ENCODE results near the gene CHRND.

DNA sequence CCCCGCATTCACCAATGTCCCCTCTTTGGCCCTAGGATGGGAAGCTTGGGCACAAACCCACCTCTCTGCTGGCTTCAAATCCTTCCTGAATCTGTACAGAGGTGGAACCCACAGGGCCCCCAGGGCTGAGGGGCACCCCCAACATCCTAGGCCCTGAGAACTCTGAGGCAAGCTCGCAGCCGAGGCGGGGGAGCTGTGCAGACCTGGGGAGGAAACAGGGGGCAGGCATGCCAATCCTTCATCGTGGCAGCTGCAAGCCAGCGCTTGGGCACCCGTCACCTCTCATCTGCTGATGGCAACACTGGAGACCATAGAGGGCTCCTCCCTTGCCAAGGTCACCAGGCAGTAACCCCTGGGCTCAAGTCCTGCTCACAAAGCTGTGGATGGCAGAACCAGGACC lies 49.2 kb upstream of the CHRND start:
- TF ChIP-seq, protein P1, sequence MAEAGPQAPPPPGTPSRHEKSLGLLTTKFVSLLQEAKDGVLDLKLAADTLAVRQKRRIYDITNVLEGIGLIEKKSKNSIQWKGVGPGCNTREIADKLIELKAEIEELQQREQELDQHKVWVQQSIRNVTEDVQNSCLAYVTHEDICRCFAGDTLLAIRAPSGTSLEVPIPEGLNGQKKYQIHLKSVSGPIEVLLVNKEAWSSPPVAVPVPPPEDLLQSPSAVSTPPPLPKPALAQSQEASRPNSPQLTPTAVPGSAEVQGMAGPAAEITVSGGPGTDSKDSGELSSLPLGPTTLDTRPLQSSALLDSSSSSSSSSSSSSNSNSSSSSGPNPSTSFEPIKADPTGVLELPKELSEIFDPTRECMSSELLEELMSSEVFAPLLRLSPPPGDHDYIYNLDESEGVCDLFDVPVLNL (CRISPR knock-in tag; IDR thresholded peaks at IDR 0.05; ENCODE audit: borderline replicate concordance, low read depth): no peak
- TF ChIP-seq TEAD4 (CRISPR knock-in tag; IDR thresholded peaks at IDR 0.05): no peak
- TF ChIP-seq IRF2 (CRISPR knock-in tag; IDR thresholded peaks at IDR 0.05; ENCODE audit: borderline replicate concordance, low read depth): no peak
- TF ChIP-seq, protein P2, sequence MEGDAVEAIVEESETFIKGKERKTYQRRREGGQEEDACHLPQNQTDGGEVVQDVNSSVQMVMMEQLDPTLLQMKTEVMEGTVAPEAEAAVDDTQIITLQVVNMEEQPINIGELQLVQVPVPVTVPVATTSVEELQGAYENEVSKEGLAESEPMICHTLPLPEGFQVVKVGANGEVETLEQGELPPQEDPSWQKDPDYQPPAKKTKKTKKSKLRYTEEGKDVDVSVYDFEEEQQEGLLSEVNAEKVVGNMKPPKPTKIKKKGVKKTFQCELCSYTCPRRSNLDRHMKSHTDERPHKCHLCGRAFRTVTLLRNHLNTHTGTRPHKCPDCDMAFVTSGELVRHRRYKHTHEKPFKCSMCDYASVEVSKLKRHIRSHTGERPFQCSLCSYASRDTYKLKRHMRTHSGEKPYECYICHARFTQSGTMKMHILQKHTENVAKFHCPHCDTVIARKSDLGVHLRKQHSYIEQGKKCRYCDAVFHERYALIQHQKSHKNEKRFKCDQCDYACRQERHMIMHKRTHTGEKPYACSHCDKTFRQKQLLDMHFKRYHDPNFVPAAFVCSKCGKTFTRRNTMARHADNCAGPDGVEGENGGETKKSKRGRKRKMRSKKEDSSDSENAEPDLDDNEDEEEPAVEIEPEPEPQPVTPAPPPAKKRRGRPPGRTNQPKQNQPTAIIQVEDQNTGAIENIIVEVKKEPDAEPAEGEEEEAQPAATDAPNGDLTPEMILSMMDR (IDR thresholded peaks at IDR 0.05): no peak
- no peak for TF ChIP-seq RORB (CRISPR knock-in tag; IDR thresholded peaks at IDR 0.05)
- TF ChIP-seq, protein P3, sequence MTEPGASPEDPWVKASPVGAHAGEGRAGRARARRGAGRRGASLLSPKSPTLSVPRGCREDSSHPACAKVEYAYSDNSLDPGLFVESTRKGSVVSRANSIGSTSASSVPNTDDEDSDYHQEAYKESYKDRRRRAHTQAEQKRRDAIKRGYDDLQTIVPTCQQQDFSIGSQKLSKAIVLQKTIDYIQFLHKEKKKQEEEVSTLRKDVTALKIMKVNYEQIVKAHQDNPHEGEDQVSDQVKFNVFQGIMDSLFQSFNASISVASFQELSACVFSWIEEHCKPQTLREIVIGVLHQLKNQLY (CRISPR knock-in tag; IDR thresholded peaks at IDR 0.05): no peak
- TF ChIP-seq, protein P4, sequence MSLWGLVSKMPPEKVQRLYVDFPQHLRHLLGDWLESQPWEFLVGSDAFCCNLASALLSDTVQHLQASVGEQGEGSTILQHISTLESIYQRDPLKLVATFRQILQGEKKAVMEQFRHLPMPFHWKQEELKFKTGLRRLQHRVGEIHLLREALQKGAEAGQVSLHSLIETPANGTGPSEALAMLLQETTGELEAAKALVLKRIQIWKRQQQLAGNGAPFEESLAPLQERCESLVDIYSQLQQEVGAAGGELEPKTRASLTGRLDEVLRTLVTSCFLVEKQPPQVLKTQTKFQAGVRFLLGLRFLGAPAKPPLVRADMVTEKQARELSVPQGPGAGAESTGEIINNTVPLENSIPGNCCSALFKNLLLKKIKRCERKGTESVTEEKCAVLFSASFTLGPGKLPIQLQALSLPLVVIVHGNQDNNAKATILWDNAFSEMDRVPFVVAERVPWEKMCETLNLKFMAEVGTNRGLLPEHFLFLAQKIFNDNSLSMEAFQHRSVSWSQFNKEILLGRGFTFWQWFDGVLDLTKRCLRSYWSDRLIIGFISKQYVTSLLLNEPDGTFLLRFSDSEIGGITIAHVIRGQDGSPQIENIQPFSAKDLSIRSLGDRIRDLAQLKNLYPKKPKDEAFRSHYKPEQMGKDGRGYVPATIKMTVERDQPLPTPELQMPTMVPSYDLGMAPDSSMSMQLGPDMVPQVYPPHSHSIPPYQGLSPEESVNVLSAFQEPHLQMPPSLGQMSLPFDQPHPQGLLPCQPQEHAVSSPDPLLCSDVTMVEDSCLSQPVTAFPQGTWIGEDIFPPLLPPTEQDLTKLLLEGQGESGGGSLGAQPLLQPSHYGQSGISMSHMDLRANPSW (CRISPR knock-in tag; conservative IDR thresholded peaks at IDR 0.05; ENCODE audit: low read depth): no peak
